Sigmoid colon (tissue), 4 donors: ENCODE data around the gene MFAP1.

ENCODE experiments used
- CTCF ChIP-seq, 4 experiments: fragments of 450-650 bp in 3 of 4; fragments of 200-600 bp in 1 of 4; IDR thresholded peaks; one replicate each; pipeline ENCODE4 v1.5.1; 2016 to 2019; ENCODE audit warnings: antibody characterized with exemption in 4 of 4, mild to moderate bottlenecking in 3 of 4, moderate library complexity in 2 of 4
- EP300 ChIP-seq, 4 donors: sonication (generic); formaldehyde crosslinking; IDR thresholded peaks; one replicate each; pipeline ENCODE4 v1.6.1; 2017; ENCODE audit warnings: antibody characterized with exemption in 4 of 4
- POLR2A ChIP-seq, 2 donors: fragments of 450-650 bp; IDR thresholded peaks; one replicate each; pipeline ENCODE4 v1.6.1; 2016; ENCODE audit warnings: antibody characterized with exemption in 2 of 2, mild to moderate bottlenecking in 2 of 2, moderate library complexity in 2 of 2
- POLR2AphosphoS5 ChIP-seq, 4 donors: sonication (generic); formaldehyde crosslinking; IDR thresholded peaks; one replicate each; pipeline ENCODE4 v1.6.1; 2017; ENCODE audit warnings: antibody characterized with exemption in 4 of 4

- TF ChIP-seq CTCF (IDR thresholded peaks at IDR 0.05): no peak
- peak in 3 of 4 donors; percentile 34 to 60 (median 44) for TF ChIP-seq POLR2AphosphoS5 (IDR thresholded peaks at IDR 0.05)
- peak in 1 of 2 donors; percentile 64 for TF ChIP-seq POLR2A (IDR thresholded peaks at IDR 0.05)
- no peak for TF ChIP-seq EP300 (IDR thresholded peaks at IDR 0.05)
These were observed 47.7 kb downstream of the MFAP1 start, which contains the start of gene ELL3 for GRCh38 chr15:43776718-43777266.
